ENCODE measurements around the gene SNAPC4. TPM values are rescaled to one million over a fixed set of nuclear protein-coding genes. Genes with fewer than 3 reads are reported as not detected.

Gene SNAPC4
- total and polyA plus RNA-seq, 9 of the 15 experiments (the other 6 are each of a cell fraction or from before 2014, with no cell fraction given): 0.21 to 21.8 (median 8.8) TPM

- WGBS (ENCODE audit: insufficient coverage, low coverage, missing lambda C conversion rate): under 1% methylated on average over 48 of the region's 83 CpGs
- Histone ChIP-seq H3K36me3 (ENCODE audit: control insufficient read depth, insufficient read depth, low read length) (peaks cover 75% of the 10 kb centered on the region), H3K4me3 (peak within 1 kb of the TSS; percentile 82), H3K9me3 (replicated peaks; ENCODE audit: control insufficient read depth, insufficient read depth, low read depth, low read length) (no peaks in the 10 kb centered on the region), H3K79me2 (ENCODE audit: control insufficient read depth, insufficient read depth, low read length) (peaks cover 72% of the 10 kb centered on the region), H2AFZ (ENCODE audit: low read depth, low read length) (peak within 1 kb of the TSS; percentile 79), H3K27me3 (ENCODE audit: control insufficient read depth in 2 of 2, insufficient read depth in 2 of 2, low read length in 2 of 2) (no peaks in the 10 kb centered on the region), H3K4me2 (ENCODE audit: insufficient read depth, low read length) (peak within 1 kb of the TSS; percentile 92), H3K9ac (ENCODE audit: insufficient read depth in 1 of 2, low read depth in 2 of 2, low read length in 2 of 2) (peak within 1 kb of the TSS; percentile 97 to 99), H3K27ac (ENCODE audit: extremely low read depth, low read depth, low read length) (peak within 1 kb of the TSS; percentile 94), H4K20me1 (replicated peaks; ENCODE audit: control insufficient read depth, insufficient read depth, low read length) (no peaks in the 10 kb centered on the region; the same call in none of the 2 replicates), H3K4me1 (replicated peaks in 1 of 2; ENCODE audit: control insufficient read depth in 2 of 2, insufficient read depth in 2 of 2, low read length in 2 of 2) (peaks cover 16 to 34% of the 10 kb centered on the region in 2 experiments; a peak in 4 of 5 replicates), H3K9me1 (ENCODE audit: control insufficient read depth, insufficient read depth, low read length) (no peaks in the 10 kb centered on the region)
- FAIRE-seq (peak; percentile 92), DNase-seq (ENCODE audit: extremely low read depth in 1 of 4, low spot score in 3 of 4) (peak; percentile 94 to 97 (median 94)), ATAC-seq (peak; percentile 89)
- POLR2A ChIA-PET: interaction anchor here (0.6 to 2.7 kb wide), 8 partner anchors 9 to 65 kb away, joined by 3 to 9 read pairs (median 6); partner anchors contain the start of gene INPP5E
- intact Hi-C loops (cut with micrococcal nuclease): no loop called here
- no TSS peak for BruUV-seq (replicated peaks)
- in situ Hi-C loops (cut with MboI): no loop called here
- CTCF ChIA-PET (ENCODE audit: low intra/inter-chr PET ratio): interaction anchor here (0.7 kb wide), 1 partner anchor 63 kb away, joined by 3 read pairs; no protein-coding TSS in a partner anchor
- TF ChIP-seq POLR2B (IDR thresholded peaks at IDR 0.05; ENCODE audit: low read depth, partially characterized antibody) (peak; percentile 93), PREB (CRISPR knock-in tag; IDR thresholded peaks at IDR 0.05) (no peak), ELF2 (CRISPR knock-in tag; IDR thresholded peaks at IDR 0.05) (no peak), PKNOX1 (IDR thresholded peaks at IDR 0.05) (no peak), KDM5B (IDR thresholded peaks at IDR 0.05; ENCODE audit: insufficient replicate concordance, low read depth, low read length) (peak; percentile 89), ZNF609 (CRISPR knock-in tag; IDR thresholded peaks at IDR 0.05; ENCODE audit: borderline replicate concordance) (no peak), MXI1 (IDR thresholded peaks at IDR 0.05; ENCODE audit: low read depth, low read length) (peak; percentile 44; the same call in 1 of the 2 replicates), SIN3B (IDR thresholded peaks at IDR 0.05; ENCODE audit: low read depth) (peak; percentile 99), GTF2E2 (tag; IDR thresholded peaks at IDR 0.05) (peak; percentile 41; the same call in 1 of the 2 replicates), ZNF12 (CRISPR knock-in tag; IDR thresholded peaks at IDR 0.05) (no peak), ZZZ3 (IDR thresholded peaks at IDR 0.05) (no peak), ZNF280B (CRISPR knock-in tag; IDR thresholded peaks at IDR 0.05) (no peak)
Observed at GRCh38 chr9:136410500-136411287, 10.7 kb upstream of the SNAPC4 start, which contains the start of the genes ENTR1 and PMPCA. ENTR1 (minus strand) TSS chr9:136410614; CDS start chr9:136410397, 217 bp downstream. PMPCA (plus strand) TSS chr9:136410658; CDS start chr9:136410669, 11 bp downstream.
